Uterus (tissue), 4 donors: Measurements from ENCODE around the gene GALNT9. TPM values are rescaled to one million over a fixed set of nuclear protein-coding genes. Genes with fewer than 3 reads are reported as not detected.

ENCODE experiments used
- DNase-seq, 2 donors: peaks; one replicate each; pipeline ENCODE4 v3.0.0-alpha.2; 2019 to 2020
- H3K27ac ChIP-seq, 2 donors: fragments of 200-600 bp; sonication (generic); 1 replicate in 1 of 2; 2 replicates in 1 of 2; pipeline ENCODE4 v1.5.1; 2016 to 2018
- H3K27me3 ChIP-seq, 2 donors: fragments of 200-600 bp; sonication (generic); one replicate each; pipeline ENCODE4 v1.5.1; 2018 to 2019; ENCODE audit warnings: control low read depth in 1 of 2
- H3K36me3 ChIP-seq, 2 donors: fragments of 200-600 bp; sonication (generic); one replicate each; pipeline ENCODE4 v1.5.1; 2019; ENCODE audit warnings: control low read depth in 1 of 2
- H3K4me1 ChIP-seq, 2 donors: fragments of 200-600 bp; sonication (generic); one replicate each; pipeline ENCODE4 v1.5.1; 2018 to 2019; ENCODE audit warnings: control low read depth in 1 of 2
- H3K4me3 ChIP-seq, 2 donors: fragments of 200-600 bp; sonication (generic); 1 replicate in 1 of 2; 2 replicates in 1 of 2; pipeline ENCODE4 v1.5.1; 2018 to 2019; ENCODE audit warnings: mild to moderate bottlenecking in 1 of 2
- H3K9me3 ChIP-seq, 2 donors: fragments of 200-600 bp; sonication (generic); one replicate each; pipeline ENCODE4 v1.5.1; 2019; ENCODE audit warnings: control low read depth in 1 of 2
- CTCF ChIP-seq, 4 experiments: fragments of 200-600 bp in 2 of 4; fragments of 450-650 bp in 2 of 4; sonication (generic) in 2 of 4; IDR thresholded peaks; one replicate each; pipeline ENCODE4 v1.5.1; 2016 to 2019; ENCODE audit warnings: antibody characterized with exemption in 4 of 4, mild to moderate bottlenecking in 2 of 4, moderate library complexity in 1 of 4
- POLR2A ChIP-seq, 2 donors: fragments of 450-650 bp; IDR thresholded peaks; one replicate each; pipeline ENCODE4 v1.6.1; 2016; ENCODE audit warnings: antibody characterized with exemption in 2 of 2, mild to moderate bottlenecking in 1 of 2, moderate library complexity in 1 of 2
- intact Hi-C: fragments of 100-400 bp; cut with DNase I; formaldehyde crosslinking; loops from one replicate; pipeline ENCODE4 v1.15.1; 2023; ENCODE audit warnings: low total_unique reads
- total RNA-seq, 4 donors: library from RNA; depleted of rRNA in 3 of 4; stranded (reverse); fragments of >200 nt in 3 of 4; gene quantifications; one replicate each; pipeline versions ENCODE4 v1.1.0 to v1.2.4, GENCODE V29; 2014 to 2023
- donor health status: DM: yes; HTN: yes; CAD: no.

The GALNT9 gene
- total RNA-seq, 4 donors from 2014 or later: 1.5 to 4.3 TPM; not detected in 2

- H3K27me3 ChIP-seq: no peaks in the 10 kb centered on the region
- no peaks in the 10 kb centered on the region for H3K4me1 ChIP-seq
- no peak for DNase-seq
- TF ChIP-seq POLR2A (IDR thresholded peaks at IDR 0.05) (no peak), CTCF (IDR thresholded peaks at IDR 0.05) (no peak)
- intact Hi-C loops: no loop called here
- no peaks in the 10 kb centered on the region for H3K9me3 ChIP-seq
- no peak overlapping the region for H3K27ac ChIP-seq
- H3K4me3 ChIP-seq: no peak overlapping the region
- H3K36me3 ChIP-seq: no peaks in the 10 kb centered on the region
Observed at GRCh38 chr12:132317233-132317938, 12.0 kb downstream of the GALNT9 start.

- H3K36me3 ChIP-seq: no peaks in the 10 kb centered on the region
- H3K27me3 ChIP-seq: no peaks in the 10 kb centered on the region
- no peak for TF ChIP-seq POLR2A (IDR thresholded peaks at IDR 0.05)
- no peak for TF ChIP-seq CTCF (IDR thresholded peaks at IDR 0.05)
- H3K27ac ChIP-seq: no peak overlapping the region
- no peak for DNase-seq
- H3K4me1 ChIP-seq: no peaks in the 10 kb centered on the region
- no peaks in the 10 kb centered on the region for H3K9me3 ChIP-seq
- H3K4me3 ChIP-seq: no peak overlapping the region
- intact Hi-C loops: no loop called here
Observed at GRCh38 chr12:132316497-132317232, 12.7 kb downstream of the GALNT9 start.

GRCh38 chr12:132315951-132316350, 13.4 kb downstream of the GALNT9 start:
- Histone ChIP-seq H3K4me1 (no peaks in the 10 kb centered on the region), H3K27ac (no peak overlapping the region), H3K27me3 (no peaks in the 10 kb centered on the region), H3K4me3 (no peak overlapping the region), H3K9me3 (peaks cover 0 to 7% of the 10 kb centered on the region in 2 donors), H3K36me3 (no peaks in the 10 kb centered on the region)
- no peak for DNase-seq
- no peak for TF ChIP-seq POLR2A (IDR thresholded peaks at IDR 0.05)
- TF ChIP-seq CTCF (IDR thresholded peaks at IDR 0.05): no peak
- intact Hi-C loops: no loop called here

GRCh38 chr12:132315507-132315906, 13.9 kb downstream of the GALNT9 start:
- intact Hi-C loops: no loop called here
- H3K36me3 ChIP-seq: no peaks in the 10 kb centered on the region
- H3K27ac ChIP-seq: no peak overlapping the region
- TF ChIP-seq POLR2A (IDR thresholded peaks at IDR 0.05) (no peak), CTCF (IDR thresholded peaks at IDR 0.05) (no peak)
- H3K9me3 ChIP-seq: peaks cover 0 to 7% of the 10 kb centered on the region in 2 donors
- DNase-seq: no peak
- no peak overlapping the region for H3K4me3 ChIP-seq
- no peaks in the 10 kb centered on the region for H3K27me3 ChIP-seq
- no peaks in the 10 kb centered on the region for H3K4me1 ChIP-seq

GRCh38 chr12:132314516-132315233, 14.7 kb downstream of the GALNT9 start:
- Histone ChIP-seq H3K27ac (no peak overlapping the region), H3K9me3 (peaks cover 0 to 7% of the 10 kb centered on the region in 2 donors), H3K27me3 (no peaks in the 10 kb centered on the region), H3K4me1 (no peaks in the 10 kb centered on the region), H3K4me3 (no peak overlapping the region), H3K36me3 (no peaks in the 10 kb centered on the region)
- intact Hi-C loops: no loop called here
- TF ChIP-seq CTCF (IDR thresholded peaks at IDR 0.05) (no peak), POLR2A (IDR thresholded peaks at IDR 0.05) (no peak)
- no peak for DNase-seq
